ENCODE results near the gene SUMO3.

GRCh38 chr21:44858791-44859190 lies 40.9 kb upstream of the SUMO3 start:
- no peak for TF ChIP-seq POLR2A (IDR thresholded peaks at IDR 0.05)
- TF ChIP-seq, protein P1, sequence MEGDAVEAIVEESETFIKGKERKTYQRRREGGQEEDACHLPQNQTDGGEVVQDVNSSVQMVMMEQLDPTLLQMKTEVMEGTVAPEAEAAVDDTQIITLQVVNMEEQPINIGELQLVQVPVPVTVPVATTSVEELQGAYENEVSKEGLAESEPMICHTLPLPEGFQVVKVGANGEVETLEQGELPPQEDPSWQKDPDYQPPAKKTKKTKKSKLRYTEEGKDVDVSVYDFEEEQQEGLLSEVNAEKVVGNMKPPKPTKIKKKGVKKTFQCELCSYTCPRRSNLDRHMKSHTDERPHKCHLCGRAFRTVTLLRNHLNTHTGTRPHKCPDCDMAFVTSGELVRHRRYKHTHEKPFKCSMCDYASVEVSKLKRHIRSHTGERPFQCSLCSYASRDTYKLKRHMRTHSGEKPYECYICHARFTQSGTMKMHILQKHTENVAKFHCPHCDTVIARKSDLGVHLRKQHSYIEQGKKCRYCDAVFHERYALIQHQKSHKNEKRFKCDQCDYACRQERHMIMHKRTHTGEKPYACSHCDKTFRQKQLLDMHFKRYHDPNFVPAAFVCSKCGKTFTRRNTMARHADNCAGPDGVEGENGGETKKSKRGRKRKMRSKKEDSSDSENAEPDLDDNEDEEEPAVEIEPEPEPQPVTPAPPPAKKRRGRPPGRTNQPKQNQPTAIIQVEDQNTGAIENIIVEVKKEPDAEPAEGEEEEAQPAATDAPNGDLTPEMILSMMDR (IDR thresholded peaks at IDR 0.05), result no peak
